ENCODE measurements around the gene PEAR1. TPM values are rescaled to one million over a fixed set of nuclear protein-coding genes. Genes with fewer than 3 reads are reported as not detected.

PEAR1 gene
- total and polyA plus RNA-seq, 2 of the 4 experiments (the other 2 are of a cell fraction) = 2.0 to 44.4 TPM

- CTCF ChIA-PET = interaction anchor here (1.1 to 1.2 kb wide), 2 partner anchors 20 to 48 kb away, joined by 4 read pairs; no protein-coding TSS in a partner anchor
- POLR2A ChIA-PET (ENCODE audit: unreplicated experiment) = interaction anchor here (0.5 kb wide), 1 partner anchor 20 kb away, joined by 11 read pairs; the partner anchor contains the start of gene NTRK1
- no peak overlapping the region for H3K27ac ChIP-seq (ENCODE audit: insufficient read depth, low read length)
- H2BK120ac ChIP-seq (ENCODE audit: low read depth, low read length) = no peak overlapping the region
- no peak overlapping the region for H4K8ac ChIP-seq (ENCODE audit: low read depth in 2 of 2, low read length in 2 of 2)
- peaks cover 92% of the 10 kb centered on the region for H3K27me3 ChIP-seq (ENCODE audit: control insufficient read depth, insufficient read depth, low read length)
- H3K4me2 ChIP-seq (ENCODE audit: low read depth, low read length) = no peak overlapping the region
- no peak overlapping the region for H3K56ac ChIP-seq (ENCODE audit: extremely low read depth, insufficient read depth, low read length)
- H3K14ac ChIP-seq (replicated peaks; ENCODE audit: low read depth, low read length) = no peak overlapping the region
- no peak overlapping the region for H4K91ac ChIP-seq (ENCODE audit: insufficient read depth, low read depth, low read length)
- H3K9me1 ChIP-seq (ENCODE audit: insufficient read depth, low read length) = no peaks in the 10 kb centered on the region
- no peaks in the 10 kb centered on the region for H3K4me1 ChIP-seq (ENCODE audit: control insufficient read depth, insufficient read depth, low read length)
- no peak for ATAC-seq (ENCODE audit: low read depth)
- no peak overlapping the region for H2BK5ac ChIP-seq (ENCODE audit: low read depth, low read length, poor library complexity, severe bottlenecking)
- no peak overlapping the region for H3K4ac ChIP-seq (ENCODE audit: low read depth, low read length)
- in situ Hi-C loops (cut with MboI; ENCODE audit: low sequenced_read_pairs) = loop anchor here (10.0 kb wide), 1 partner anchor 185 kb away; no protein-coding TSS in a partner anchor
- no peaks in the 10 kb centered on the region for H3K9me3 ChIP-seq (ENCODE audit: control insufficient read depth, insufficient read depth, low read length)
- no peak overlapping the region for H2AK9ac ChIP-seq (replicated peaks; ENCODE audit: low read depth, low read length, poor library complexity)
- H4K20me1 ChIP-seq (ENCODE audit: insufficient read depth, low read length) = peaks cover 4% of the 10 kb centered on the region; the same call in 1 of the 2 replicates
- intact Hi-C loops (cut with micrococcal nuclease) = no loop called here
- H3K36me3 ChIP-seq (ENCODE audit: control insufficient read depth, insufficient read depth, low read length) = no peaks in the 10 kb centered on the region
- no peak for TF ChIP-seq MAZ (IDR thresholded peaks at IDR 0.05; ENCODE audit: borderline replicate concordance, low read depth, low read length)
- no peak for TF ChIP-seq POLR2A (IDR thresholded peaks at IDR 0.05; ENCODE audit: low read depth, low read length)
- no peak for TF ChIP-seq MAFK (IDR thresholded peaks at IDR 0.05; ENCODE audit: low read depth, low read length)
- TF ChIP-seq, protein P1, sequence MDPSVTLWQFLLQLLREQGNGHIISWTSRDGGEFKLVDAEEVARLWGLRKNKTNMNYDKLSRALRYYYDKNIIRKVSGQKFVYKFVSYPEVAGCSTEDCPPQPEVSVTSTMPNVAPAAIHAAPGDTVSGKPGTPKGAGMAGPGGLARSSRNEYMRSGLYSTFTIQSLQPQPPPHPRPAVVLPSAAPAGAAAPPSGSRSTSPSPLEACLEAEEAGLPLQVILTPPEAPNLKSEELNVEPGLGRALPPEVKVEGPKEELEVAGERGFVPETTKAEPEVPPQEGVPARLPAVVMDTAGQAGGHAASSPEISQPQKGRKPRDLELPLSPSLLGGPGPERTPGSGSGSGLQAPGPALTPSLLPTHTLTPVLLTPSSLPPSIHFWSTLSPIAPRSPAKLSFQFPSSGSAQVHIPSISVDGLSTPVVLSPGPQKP (IDR thresholded peaks at IDR 0.05; ENCODE audit: borderline replicate concordance, low read depth, low read length) = no peak
- TF ChIP-seq USF2 (IDR thresholded peaks at IDR 0.05; ENCODE audit: low read depth, low read length) = no peak
- TF ChIP-seq, protein P2, sequence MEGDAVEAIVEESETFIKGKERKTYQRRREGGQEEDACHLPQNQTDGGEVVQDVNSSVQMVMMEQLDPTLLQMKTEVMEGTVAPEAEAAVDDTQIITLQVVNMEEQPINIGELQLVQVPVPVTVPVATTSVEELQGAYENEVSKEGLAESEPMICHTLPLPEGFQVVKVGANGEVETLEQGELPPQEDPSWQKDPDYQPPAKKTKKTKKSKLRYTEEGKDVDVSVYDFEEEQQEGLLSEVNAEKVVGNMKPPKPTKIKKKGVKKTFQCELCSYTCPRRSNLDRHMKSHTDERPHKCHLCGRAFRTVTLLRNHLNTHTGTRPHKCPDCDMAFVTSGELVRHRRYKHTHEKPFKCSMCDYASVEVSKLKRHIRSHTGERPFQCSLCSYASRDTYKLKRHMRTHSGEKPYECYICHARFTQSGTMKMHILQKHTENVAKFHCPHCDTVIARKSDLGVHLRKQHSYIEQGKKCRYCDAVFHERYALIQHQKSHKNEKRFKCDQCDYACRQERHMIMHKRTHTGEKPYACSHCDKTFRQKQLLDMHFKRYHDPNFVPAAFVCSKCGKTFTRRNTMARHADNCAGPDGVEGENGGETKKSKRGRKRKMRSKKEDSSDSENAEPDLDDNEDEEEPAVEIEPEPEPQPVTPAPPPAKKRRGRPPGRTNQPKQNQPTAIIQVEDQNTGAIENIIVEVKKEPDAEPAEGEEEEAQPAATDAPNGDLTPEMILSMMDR (conservative IDR thresholded peaks at IDR 0.05; ENCODE audit: low read depth, low read length) = no peak
- no peak for TF ChIP-seq MXI1 (IDR thresholded peaks at IDR 0.05; ENCODE audit: borderline replicate concordance, low read depth, low read length)
- TF ChIP-seq NFE2L2 (IDR thresholded peaks at IDR 0.05; ENCODE audit: low read depth, low read length) = no peak
- TF ChIP-seq BHLHE40 (IDR thresholded peaks at IDR 0.05; ENCODE audit: low read depth, low read length) = no peak
- TF ChIP-seq FOS (IDR thresholded peaks at IDR 0.05; ENCODE audit: low read depth, low read length) = no peak
- TF ChIP-seq CHD1 (IDR thresholded peaks at IDR 0.05; ENCODE audit: low read depth, low read length) = no peak
- no peak for TF ChIP-seq CEBPB (IDR thresholded peaks at IDR 0.05; ENCODE audit: low read depth, low read length)
- no peak for TF ChIP-seq RCOR1 (IDR thresholded peaks at IDR 0.05; ENCODE audit: insufficient replicate concordance, low read length)
- TF ChIP-seq RAD21 (IDR thresholded peaks at IDR 0.05; ENCODE audit: low read length) = no peak
- no peak for TF ChIP-seq RFX5 (IDR thresholded peaks at IDR 0.05; ENCODE audit: low read depth, low read length)
- TF ChIP-seq SMC3 (IDR thresholded peaks at IDR 0.05; ENCODE audit: low read depth, low read length) = no peak
- H3K4me3 ChIP-seq (ENCODE audit: insufficient read depth, low read depth, low read length) = no peak overlapping the region
- dilution Hi-C loops (cut with HindIII; ENCODE audit: low sequenced_read_pairs, unreplicated experiment) = no loop called here
- no peak overlapping the region for H2BK15ac ChIP-seq (ENCODE audit: low read depth, low read length)
- H3K9ac ChIP-seq (ENCODE audit: low read depth, low read length) = no peak overlapping the region
- DNase-seq = no peak
- WGBS, 2 experiments (ENCODE audit: extremely low coverage in 2 of 2, insufficient read length in 1 of 2) = 80% methylated on average over 18 of the region's 21 CpGs; no CpG with 5 or more reads in 1 of the 2 experiments
- H3K23ac ChIP-seq (ENCODE audit: low read depth, low read length) = no peak overlapping the region
- no peaks in the 10 kb centered on the region for H3K79me1 ChIP-seq (ENCODE audit: low read depth in 1 of 2, low read length in 2 of 2)
- no peak overlapping the region for H4K5ac ChIP-seq (ENCODE audit: low read depth, low read length)
- BruUV-seq (replicated peaks) = no TSS peak
- H3K18ac ChIP-seq (ENCODE audit: low read depth, low read length) = no peak overlapping the region
- H2AK5ac ChIP-seq (ENCODE audit: low read depth, low read length) = no peak overlapping the region
- no peak overlapping the region for H2AFZ ChIP-seq (replicated peaks; ENCODE audit: low read length, poor library complexity)
- no peak overlapping the region for H2BK20ac ChIP-seq (ENCODE audit: low read depth, low read length)
Measured at GRCh38 chr1:156879876-156880275, 13.6 kb upstream of the PEAR1 start.

Measured in IMR-90 (cell line).